K562 (cell line): ENCODE data around the gene FGR.

Source experiments
- CBX3 ChIP-seq, 2 experiments: IDR thresholded peaks; 1 replicate in 1 of 2; 2 replicates in 1 of 2; pipeline ENCODE4 v1.6.1; 2012; ENCODE audit warnings: inconsistent platforms in 2 of 2, low read length in 2 of 2, borderline replicate concordance in 1 of 2, control low read depth in 1 of 2
- CEBPB ChIP-seq: fragments of 450-650 bp; IDR thresholded peaks from 2 replicates; pipeline ENCODE4 v1.6.1; 2016; ENCODE audit warnings: missing genetic modification characterization, missing compliant biosample characterization
- KAT7 ChIP-seq: sonication (generic); formaldehyde crosslinking; IDR thresholded peaks from 2 replicates; pipeline ENCODE4 v1.8.0; 2022; ENCODE audit warnings: missing genetic modification reagents, mild to moderate bottlenecking, borderline replicate concordance
- SAFB2 ChIP-seq: fragments of 200-400 bp; formaldehyde crosslinking; IDR thresholded peaks from 2 replicates; pipeline ENCODE4 v1.6.1; 2018; ENCODE audit warnings: borderline replicate concordance, low read length, low read depth, moderate library complexity; ENCODE audit not compliant: severe bottlenecking
- TCF3 ChIP-seq: sonication (generic); formaldehyde crosslinking; IDR thresholded peaks from 2 replicates; pipeline ENCODE4 v1.4.0; 2020; ENCODE audit warnings: mild to moderate bottlenecking, missing genetic modification reagents
- ZFX ChIP-seq: sonication (generic); formaldehyde crosslinking; IDR thresholded peaks from 2 replicates; pipeline ENCODE4 v1.8.0; 2022; ENCODE audit warnings: mild to moderate bottlenecking, missing genetic modification reagents, moderate library complexity
- TF ChIP-seq, protein P1 (sequence below): IDR thresholded peaks from 2 replicates; pipeline ENCODE4 v1.6.1; 2016; ENCODE audit warnings: missing genetic modification characterization, missing compliant biosample characterization
- TF ChIP-seq, protein P2 (sequence below), 3 experiments: IDR thresholded peaks in 2 of 3; conservative IDR thresholded peaks in 1 of 3; 2 replicates each; pipeline ENCODE4 v1.5.1; 2011 to 2012; ENCODE audit warnings: low read length in 3 of 3, mild to moderate bottlenecking in 3 of 3, control low read depth in 2 of 3, improper control_type of control experiment in 1 of 3, inconsistent platforms in 1 of 3, low read depth in 1 of 3, mixed read lengths in 1 of 3, moderate library complexity in 1 of 3; ENCODE audit not compliant: insufficient read depth in 2 of 3

- TF ChIP-seq ZFX (CRISPR knock-in tag) (no peak), CEBPB (tag) (no peak), CBX3 (IDR thresholded peaks at IDR 0.05; ENCODE audit: borderline replicate concordance in 1 of 2, low read length in 2 of 2) (no peak), KAT7 (CRISPR knock-in tag) (no peak), SAFB2 (no peak), TCF3 (no peak)
- TF ChIP-seq, protein P1, sequence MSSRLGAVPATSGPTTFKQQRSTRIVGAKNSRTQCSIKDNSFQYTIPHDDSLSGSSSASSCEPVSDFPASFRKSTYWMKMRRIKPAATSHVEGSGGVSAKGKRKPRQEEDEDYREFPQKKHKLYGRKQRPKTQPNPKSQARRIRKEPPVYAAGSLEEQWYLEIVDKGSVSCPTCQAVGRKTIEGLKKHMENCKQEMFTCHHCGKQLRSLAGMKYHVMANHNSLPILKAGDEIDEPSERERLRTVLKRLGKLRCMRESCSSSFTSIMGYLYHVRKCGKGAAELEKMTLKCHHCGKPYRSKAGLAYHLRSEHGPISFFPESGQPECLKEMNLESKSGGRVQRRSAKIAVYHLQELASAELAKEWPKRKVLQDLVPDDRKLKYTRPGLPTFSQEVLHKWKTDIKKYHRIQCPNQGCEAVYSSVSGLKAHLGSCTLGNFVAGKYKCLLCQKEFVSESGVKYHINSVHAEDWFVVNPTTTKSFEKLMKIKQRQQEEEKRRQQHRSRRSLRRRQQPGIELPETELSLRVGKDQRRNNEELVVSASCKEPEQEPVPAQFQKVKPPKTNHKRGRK (tag) = no peak
- TF ChIP-seq, protein P2, sequence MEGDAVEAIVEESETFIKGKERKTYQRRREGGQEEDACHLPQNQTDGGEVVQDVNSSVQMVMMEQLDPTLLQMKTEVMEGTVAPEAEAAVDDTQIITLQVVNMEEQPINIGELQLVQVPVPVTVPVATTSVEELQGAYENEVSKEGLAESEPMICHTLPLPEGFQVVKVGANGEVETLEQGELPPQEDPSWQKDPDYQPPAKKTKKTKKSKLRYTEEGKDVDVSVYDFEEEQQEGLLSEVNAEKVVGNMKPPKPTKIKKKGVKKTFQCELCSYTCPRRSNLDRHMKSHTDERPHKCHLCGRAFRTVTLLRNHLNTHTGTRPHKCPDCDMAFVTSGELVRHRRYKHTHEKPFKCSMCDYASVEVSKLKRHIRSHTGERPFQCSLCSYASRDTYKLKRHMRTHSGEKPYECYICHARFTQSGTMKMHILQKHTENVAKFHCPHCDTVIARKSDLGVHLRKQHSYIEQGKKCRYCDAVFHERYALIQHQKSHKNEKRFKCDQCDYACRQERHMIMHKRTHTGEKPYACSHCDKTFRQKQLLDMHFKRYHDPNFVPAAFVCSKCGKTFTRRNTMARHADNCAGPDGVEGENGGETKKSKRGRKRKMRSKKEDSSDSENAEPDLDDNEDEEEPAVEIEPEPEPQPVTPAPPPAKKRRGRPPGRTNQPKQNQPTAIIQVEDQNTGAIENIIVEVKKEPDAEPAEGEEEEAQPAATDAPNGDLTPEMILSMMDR (IDR thresholded peaks at IDR 0.05 in 2 of 3, conservative IDR thresholded peaks at IDR 0.05 in 1 of 3; ENCODE audit: insufficient read depth in 2 of 3, low read depth in 1 of 3, low read length in 3 of 3) = no peak
These were observed 24.0 kb upstream of the FGR start for GRCh38 chr1:27658951-27659496.
